Breast epithelium (tissue), 3 donors: ENCODE measurements around the gene ZNF134.

Experiments used
- CTCF ChIP-seq, 3 donors: fragments of 450-650 bp; IDR thresholded peaks; one replicate each; pipeline ENCODE4 v1.5.1; 2016 to 2017; ENCODE audit warnings: antibody characterized with exemption in 3 of 3, mild to moderate bottlenecking in 3 of 3, moderate library complexity in 3 of 3
- POLR2A ChIP-seq: fragments of 450-650 bp; IDR thresholded peaks from one replicate; pipeline ENCODE4 v1.6.1; 2016; ENCODE audit warnings: antibody characterized with exemption, mild to moderate bottlenecking, moderate library complexity
- POLR2AphosphoS5 ChIP-seq, 3 donors: sonication (generic); formaldehyde crosslinking; IDR thresholded peaks; one replicate each; pipeline ENCODE4 v1.6.1; 2017; ENCODE audit warnings: antibody characterized with exemption in 3 of 3

- TF ChIP-seq CTCF (IDR thresholded peaks at IDR 0.05) (no peak), POLR2A (no peak), POLR2AphosphoS5 (IDR thresholded peaks at IDR 0.05) (no peak)
Measured at GRCh38 chr19:57668635-57669034, 54.6 kb downstream of the ZNF134 start, which contains the start of gene ZSCAN4.
